ENCODE measurements around the gene NRP2.

DNA sequence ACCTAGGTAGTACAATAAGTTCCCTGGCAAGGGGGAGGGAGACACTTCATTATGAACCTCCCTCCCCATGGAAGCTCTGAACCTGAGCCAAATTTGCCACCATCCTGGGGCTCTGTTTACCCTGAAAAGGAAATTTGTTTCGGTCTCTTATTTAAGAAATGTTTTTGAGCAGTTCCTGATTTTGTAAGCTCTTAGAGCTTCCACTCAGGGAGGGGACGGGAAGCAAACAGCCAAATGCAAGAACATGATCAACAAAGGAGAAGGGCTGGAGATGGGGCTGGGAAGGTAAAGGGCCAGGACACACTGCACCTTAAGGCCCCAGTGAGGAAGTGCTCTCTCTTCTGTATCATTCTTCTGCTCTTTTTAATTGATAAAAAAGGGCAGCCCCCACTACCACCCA is 117.9 kb downstream of the NRP2 start:
- no peak for TF ChIP-seq GATA3 (IDR thresholded peaks at IDR 0.05; ENCODE audit: low read depth, low read length)
- no peak for TF ChIP-seq GATA2 (IDR thresholded peaks at IDR 0.05; ENCODE audit: low read depth, low read length)
